H7 (cell line): ENCODE data around the gene AHNAK2. TPM values are rescaled to one million over a fixed set of nuclear protein-coding genes. Genes with fewer than 3 reads are reported as not detected.
A peak's percentile ranks its signal among the peaks of the same experiment; 100 is the strongest.

Source experiments
- DNase-seq: peaks from one replicate; pipeline ENCODE4 v3.0.0; 2012
- H3K27me3 ChIP-seq: 2 replicates; pipeline ENCODE4 v1.6.0; 2011; ENCODE audit warnings: mild to moderate bottlenecking, low read length; ENCODE audit not compliant: control insufficient read depth, insufficient read depth
- H3K36me3 ChIP-seq: replicated peaks from 2 replicates; pipeline ENCODE4 v1.5.1; 2011; ENCODE audit warnings: low read length; ENCODE audit not compliant: control insufficient read depth, insufficient read depth
- H3K4me3 ChIP-seq: 2 replicates; pipeline ENCODE4 v1.5.1; 2011; ENCODE audit warnings: low read depth, mild to moderate bottlenecking, control low read depth, low read length, moderate library complexity; ENCODE audit not compliant: insufficient read depth
- total RNA-seq: library from RNA; depleted of rRNA; stranded (reverse); fragments of >200 nt; shearing (Covaris generic); gene quantifications from 2 replicates; pipeline ENCODE4 v1.2.3, GENCODE V29; 2014

The AHNAK2 gene
- total RNA-seq, 1 experiment from 2014 or later: 2.0 TPM

GRCh38 chr14:104938960-104939359 is 39.2 kb downstream of the AHNAK2 start:
- no peak for DNase-seq
- Histone ChIP-seq H3K4me3 (no peak overlapping the region), H3K27me3 (peaks cover 13% of the 10 kb centered on the region), H3K36me3 (no peaks in the 10 kb centered on the region)

GRCh38 chr14:104938436-104938835 is 39.7 kb downstream of the AHNAK2 start:
- Histone ChIP-seq H3K27me3 (peaks cover 14% of the 10 kb centered on the region), H3K4me3 (no peak overlapping the region), H3K36me3 (no peaks in the 10 kb centered on the region)
- DNase-seq: no peak

- H3K4me3 ChIP-seq: no peak overlapping the region
- H3K36me3 ChIP-seq: no peaks in the 10 kb centered on the region
- no peak for DNase-seq
- peaks cover 19% of the 10 kb centered on the region for H3K27me3 ChIP-seq
Observed at GRCh38 chr14:104937694-104938365, 40.3 kb downstream of the AHNAK2 start.

- H3K27me3 ChIP-seq: peaks cover 25% of the 10 kb centered on the region
- no peak overlapping the region for H3K4me3 ChIP-seq
- no peaks in the 10 kb centered on the region for H3K36me3 ChIP-seq
- DNase-seq: no peak
Observed at GRCh38 chr14:104937161-104937560, 41.0 kb downstream of the AHNAK2 start.

GRCh38 chr14:104936361-104937155 is 41.6 kb downstream of the AHNAK2 start:
- peaks cover 31% of the 10 kb centered on the region for H3K27me3 ChIP-seq
- no peak overlapping the region for H3K4me3 ChIP-seq
- no peaks in the 10 kb centered on the region for H3K36me3 ChIP-seq
- DNase-seq: no peak

- no peak for DNase-seq
- Histone ChIP-seq H3K4me3 (no peak overlapping the region), H3K36me3 (no peaks in the 10 kb centered on the region), H3K27me3 (peaks cover 37% of the 10 kb centered on the region)
Observed at GRCh38 chr14:104935955-104936354, 42.2 kb downstream of the AHNAK2 start.

- H3K27me3 ChIP-seq: peaks cover 43% of the 10 kb centered on the region
- no peaks in the 10 kb centered on the region for H3K36me3 ChIP-seq
- DNase-seq: no peak
- no peak overlapping the region for H3K4me3 ChIP-seq
Observed at GRCh38 chr14:104935026-104935650, 43.0 kb downstream of the AHNAK2 start.

- peak overlapping the region; percentile 22; the same call in 1 of the 2 replicates for H3K4me3 ChIP-seq
- H3K27me3 ChIP-seq: peaks cover 43% of the 10 kb centered on the region
- DNase-seq: peak; percentile 80
- H3K36me3 ChIP-seq: no peaks in the 10 kb centered on the region
Observed at GRCh38 chr14:104933746-104934733, 44.1 kb downstream of the AHNAK2 start.

- peak overlapping the region; percentile 40 for H3K4me3 ChIP-seq
- H3K36me3 ChIP-seq: no peaks in the 10 kb centered on the region
- peak; percentile 97 for DNase-seq
- H3K27me3 ChIP-seq: peaks cover 44% of the 10 kb centered on the region
Observed at GRCh38 chr14:104932676-104933631, 45.2 kb downstream of the AHNAK2 start.

- peaks cover 44% of the 10 kb centered on the region for H3K27me3 ChIP-seq
- peak overlapping the region; percentile 40 for H3K4me3 ChIP-seq
- H3K36me3 ChIP-seq: no peaks in the 10 kb centered on the region
- peak; percentile 83 for DNase-seq
Observed at GRCh38 chr14:104931771-104932675, 46.2 kb downstream of the AHNAK2 start.

GRCh38 chr14:104931304-104931770 is 46.8 kb downstream of the AHNAK2 start:
- Histone ChIP-seq H3K4me3 (no peak overlapping the region), H3K27me3 (peaks cover 44% of the 10 kb centered on the region), H3K36me3 (no peaks in the 10 kb centered on the region)
- DNase-seq: no peak

- no peak for DNase-seq
- no peak overlapping the region for H3K4me3 ChIP-seq
- H3K36me3 ChIP-seq: no peaks in the 10 kb centered on the region
- peaks cover 44% of the 10 kb centered on the region for H3K27me3 ChIP-seq
Observed at GRCh38 chr14:104930526-104931303, 47.5 kb downstream of the AHNAK2 start.
